ENCODE data around the gene TNFAIP8L1.
"Not testable (repeated sequence)": the region's sequence is repeated elsewhere in the genome, so short reads cannot be mapped to it uniquely, and the experiment has no call there.

TNFAIP8L1 gene

GRCh38 chr19:4675346-4675745 lies 36.0 kb downstream of the TNFAIP8L1 start:
- Histone ChIP-seq H4K91ac (ENCODE audit: low read depth, low read length, poor library complexity) (no peak overlapping the region), H3K9ac (ENCODE audit: low read depth, low read length, poor library complexity) (no peak overlapping the region), H3K4me2 (ENCODE audit: insufficient read depth, low read length, poor library complexity, severe bottlenecking) (no peak overlapping the region), H2BK15ac (ENCODE audit: low read length) (no peak overlapping the region), H2BK120ac (ENCODE audit: low read depth, low read length) (no peak overlapping the region), H3K27ac (replicated peaks; ENCODE audit: low read length) (no peak overlapping the region), H3K4me1 (ENCODE audit: control insufficient read depth in 2 of 2, insufficient read depth in 1 of 2, low read depth in 1 of 2, low read length in 2 of 2) (peaks cover 0 to 2% of the 10 kb centered on the region in 2 donors), H2AFZ (ENCODE audit: low read length) (no peak overlapping the region), H3K36me3 (replicated peaks in 1 of 2; ENCODE audit: control insufficient read depth in 2 of 2, insufficient read depth in 2 of 2, low read length in 2 of 2) (peaks cover 0 to 31% of the 10 kb centered on the region in 2 donors), H3K79me1 (ENCODE audit: low read depth, low read length) (peaks cover 1% of the 10 kb centered on the region), H3K23ac (ENCODE audit: low read depth, low read length, poor library complexity) (no peak overlapping the region), H3K4ac (ENCODE audit: low read length) (no peak overlapping the region), H2AK5ac (ENCODE audit: low read depth, low read length) (peak overlapping the region; percentile 35), H3K14ac (ENCODE audit: low read length) (no peak overlapping the region), H4K8ac (ENCODE audit: low read depth, low read length) (no peak overlapping the region), H3K9me3 (replicated peaks in 1 of 2; ENCODE audit: control insufficient read depth in 2 of 2, insufficient read depth in 1 of 2, low read depth in 1 of 2, low read length in 2 of 2) (no peaks in the 10 kb centered on the region), H2BK12ac (ENCODE audit: low read length) (no peak overlapping the region), H3K4me3 (ENCODE audit: low read length in 2 of 2) (no peak overlapping the region), H3K27me3 (ENCODE audit: control insufficient read depth in 3 of 3, insufficient read depth in 3 of 3, low read depth in 1 of 3, low read length in 3 of 3) (no peaks in the 10 kb centered on the region), H2BK5ac (ENCODE audit: low read length) (no peak overlapping the region), H3K18ac (ENCODE audit: low read length) (peak overlapping the region; percentile 76)
- WGBS, 2 donors (ENCODE audit: extremely low coverage in 2 of 2, insufficient read length in 2 of 2, insufficient replicate concordance in 1 of 2) = no CpG with 5 or more reads among the region's 16 CpGs
- no peak for DNase-seq (ENCODE audit: low spot score)

- H2AK5ac ChIP-seq (ENCODE audit: low read depth, low read length) = peak overlapping the region; percentile 53
- no peak overlapping the region for H3K9ac ChIP-seq (ENCODE audit: low read depth, low read length, poor library complexity)
- H3K4me2 ChIP-seq (ENCODE audit: insufficient read depth, low read length, poor library complexity, severe bottlenecking) = no peak overlapping the region
- DNase-seq (ENCODE audit: low spot score) = no peak
- peaks cover 0 to 42% of the 10 kb centered on the region in 2 donors for H3K36me3 ChIP-seq (replicated peaks in 1 of 2; ENCODE audit: control insufficient read depth in 2 of 2, insufficient read depth in 2 of 2, low read length in 2 of 2)
- no peak overlapping the region for H2BK15ac ChIP-seq (ENCODE audit: low read length)
- H3K4me3 ChIP-seq (ENCODE audit: low read length in 2 of 2) = no peak overlapping the region
- H4K8ac ChIP-seq (ENCODE audit: low read depth, low read length) = peak overlapping the region; percentile 96
- no peaks in the 10 kb centered on the region for H3K79me1 ChIP-seq (ENCODE audit: low read depth, low read length)
- no peak overlapping the region for H2AFZ ChIP-seq (ENCODE audit: low read length)
- no peak overlapping the region for H2BK12ac ChIP-seq (ENCODE audit: low read length)
- peak overlapping the region; percentile 43 for H3K23ac ChIP-seq (ENCODE audit: low read depth, low read length, poor library complexity)
- no peak overlapping the region for H2BK120ac ChIP-seq (ENCODE audit: low read depth, low read length)
- H3K27me3 ChIP-seq (ENCODE audit: control insufficient read depth in 3 of 3, insufficient read depth in 3 of 3, low read depth in 1 of 3, low read length in 3 of 3) = no peaks in the 10 kb centered on the region
- no peaks in the 10 kb centered on the region for H3K9me3 ChIP-seq (replicated peaks in 1 of 2; ENCODE audit: control insufficient read depth in 2 of 2, insufficient read depth in 1 of 2, low read depth in 1 of 2, low read length in 2 of 2)
- H3K14ac ChIP-seq (ENCODE audit: low read length) = no peak overlapping the region
- H4K91ac ChIP-seq (ENCODE audit: low read depth, low read length, poor library complexity) = no peak overlapping the region
- no peak overlapping the region for H3K4ac ChIP-seq (ENCODE audit: low read length)
- no peaks in the 10 kb centered on the region for H3K4me1 ChIP-seq (ENCODE audit: control insufficient read depth in 2 of 2, insufficient read depth in 1 of 2, low read depth in 1 of 2, low read length in 2 of 2)
- no CpG with 5 or more reads among the region's 17 CpGs for WGBS, 2 donors (ENCODE audit: extremely low coverage in 2 of 2, insufficient read length in 2 of 2, insufficient replicate concordance in 1 of 2)
- H3K27ac ChIP-seq (replicated peaks; ENCODE audit: low read length) = no peak overlapping the region
- no peak overlapping the region for H2BK5ac ChIP-seq (ENCODE audit: low read length)
- H3K18ac ChIP-seq (ENCODE audit: low read length) = peak overlapping the region; percentile 57
These were observed 37.8 kb downstream of the TNFAIP8L1 start for GRCh38 chr19:4676955-4677731.

DNA sequence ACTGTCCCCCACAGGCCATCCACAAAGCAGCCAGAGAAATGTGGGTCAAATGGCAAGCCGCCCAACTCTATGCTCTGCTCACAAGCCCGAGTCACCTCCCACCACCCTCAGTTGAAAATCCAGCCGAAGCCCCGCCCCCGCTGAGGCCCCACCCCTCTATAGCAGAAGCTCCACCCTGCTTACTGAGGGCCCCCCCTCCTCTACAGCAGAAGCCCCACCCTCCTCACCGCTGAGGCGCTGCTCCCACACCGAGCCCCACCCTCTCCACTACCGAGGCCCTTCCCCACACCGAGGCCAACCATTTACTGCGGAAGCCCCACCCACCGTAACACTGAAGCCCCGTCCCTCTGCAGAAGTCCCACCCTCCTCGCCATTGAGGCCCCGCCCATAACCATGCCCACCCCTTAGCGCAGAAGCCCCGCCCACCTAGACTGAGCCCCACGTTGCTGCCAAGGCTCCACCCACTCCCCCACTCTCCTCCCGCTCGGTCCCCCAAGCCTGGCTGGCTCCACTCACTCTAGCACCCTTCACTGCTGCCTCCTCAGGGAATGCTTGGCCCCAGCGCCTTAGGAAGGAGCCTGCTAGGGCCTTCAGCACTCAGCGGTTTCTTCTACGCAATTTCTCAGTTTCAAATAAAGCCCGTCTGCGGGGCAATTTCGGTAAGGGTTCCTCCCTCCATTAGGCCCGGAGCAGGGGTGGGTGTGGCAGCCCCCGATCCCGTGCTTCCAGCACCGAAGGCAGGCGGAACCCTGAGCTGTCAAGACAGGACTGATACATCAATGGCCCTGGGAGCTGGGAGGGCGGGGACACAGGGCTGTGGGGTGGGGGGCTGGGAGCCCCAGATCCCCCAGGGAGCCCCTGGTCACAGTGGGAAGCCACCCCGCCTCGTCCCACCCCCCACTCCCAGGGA lies 39.8 kb downstream of the TNFAIP8L1 start:
- H3K23ac ChIP-seq (ENCODE audit: low read depth, low read length, poor library complexity) = peak overlapping the region; percentile 43
- H3K14ac ChIP-seq (ENCODE audit: low read length) = no peak overlapping the region
- no peak overlapping the region for H4K91ac ChIP-seq (ENCODE audit: low read depth, low read length, poor library complexity)
- H2BK5ac ChIP-seq (ENCODE audit: low read length) = no peak overlapping the region
- H3K4me3 ChIP-seq (ENCODE audit: low read length in 2 of 2) = no peak overlapping the region
- H2BK12ac ChIP-seq (ENCODE audit: low read length) = no peak overlapping the region
- no peak overlapping the region for H2BK120ac ChIP-seq (ENCODE audit: low read depth, low read length)
- H3K4me2 ChIP-seq (ENCODE audit: insufficient read depth, low read length, poor library complexity, severe bottlenecking) = peak overlapping the region; percentile 18
- no peak overlapping the region for H3K9ac ChIP-seq (ENCODE audit: low read depth, low read length, poor library complexity)
- H2AK5ac ChIP-seq (ENCODE audit: low read depth, low read length) = no peak overlapping the region
- H2AFZ ChIP-seq (ENCODE audit: low read length) = no peak overlapping the region
- H3K79me1 ChIP-seq (ENCODE audit: low read depth, low read length) = no peaks in the 10 kb centered on the region
- no peak overlapping the region for H3K4ac ChIP-seq (ENCODE audit: low read length)
- no peaks in the 10 kb centered on the region for H3K4me1 ChIP-seq (ENCODE audit: control insufficient read depth in 2 of 2, insufficient read depth in 1 of 2, low read depth in 1 of 2, low read length in 2 of 2)
- no peaks in the 10 kb centered on the region for H3K27me3 ChIP-seq (ENCODE audit: control insufficient read depth in 3 of 3, insufficient read depth in 3 of 3, low read depth in 1 of 3, low read length in 3 of 3)
- H3K27ac ChIP-seq (replicated peaks; ENCODE audit: low read length) = peak overlapping the region; percentile 22
- no peaks in the 10 kb centered on the region for H3K9me3 ChIP-seq (replicated peaks in 1 of 2; ENCODE audit: control insufficient read depth in 2 of 2, insufficient read depth in 1 of 2, low read depth in 1 of 2, low read length in 2 of 2)
- peak overlapping the region; percentile 26 for H2BK15ac ChIP-seq (ENCODE audit: low read length)
- H4K8ac ChIP-seq (ENCODE audit: low read depth, low read length) = peak overlapping the region; percentile 43
- peak overlapping the region; percentile 28 for H3K18ac ChIP-seq (ENCODE audit: low read length)
- no peak for DNase-seq (ENCODE audit: low spot score)
- no CpG with 5 or more reads among the region's 34 CpGs for WGBS, 2 donors (ENCODE audit: extremely low coverage in 2 of 2, insufficient read length in 2 of 2, insufficient replicate concordance in 1 of 2)
- peaks cover 5 to 57% of the 10 kb centered on the region in 2 donors for H3K36me3 ChIP-seq (replicated peaks in 1 of 2; ENCODE audit: control insufficient read depth in 2 of 2, insufficient read depth in 2 of 2, low read length in 2 of 2)

- not testable (repeated sequence) for H3K18ac ChIP-seq (ENCODE audit: low read length); H3K9ac ChIP-seq (ENCODE audit: low read depth, low read length, poor library complexity); DNase-seq (ENCODE audit: low spot score); H3K79me1 ChIP-seq (ENCODE audit: low read depth, low read length); H3K23ac ChIP-seq (ENCODE audit: low read depth, low read length, poor library complexity); H3K27me3 ChIP-seq (ENCODE audit: control insufficient read depth in 3 of 3, insufficient read depth in 3 of 3, low read depth in 1 of 3, low read length in 3 of 3); H3K9me3 ChIP-seq (replicated peaks in 1 of 2; ENCODE audit: control insufficient read depth in 2 of 2, insufficient read depth in 1 of 2, low read depth in 1 of 2, low read length in 2 of 2); H3K27ac ChIP-seq (replicated peaks; ENCODE audit: low read length); H2BK5ac ChIP-seq (ENCODE audit: low read length); H2BK15ac ChIP-seq (ENCODE audit: low read length); H2AFZ ChIP-seq (ENCODE audit: low read length); H2BK120ac ChIP-seq (ENCODE audit: low read depth, low read length); H3K4me1 ChIP-seq (ENCODE audit: control insufficient read depth in 2 of 2, insufficient read depth in 1 of 2, low read depth in 1 of 2, low read length in 2 of 2); H3K4me2 ChIP-seq (ENCODE audit: insufficient read depth, low read length, poor library complexity, severe bottlenecking); H4K91ac ChIP-seq (ENCODE audit: low read depth, low read length, poor library complexity); H4K8ac ChIP-seq (ENCODE audit: low read depth, low read length); H2AK5ac ChIP-seq (ENCODE audit: low read depth, low read length); H3K4me3 ChIP-seq (ENCODE audit: low read length in 2 of 2); H3K4ac ChIP-seq (ENCODE audit: low read length); H3K14ac ChIP-seq (ENCODE audit: low read length); H2BK12ac ChIP-seq (ENCODE audit: low read length)
- no CpG with 5 or more reads among the region's 7 CpGs for WGBS, 2 donors (ENCODE audit: extremely low coverage in 2 of 2, insufficient read length in 2 of 2, insufficient replicate concordance in 1 of 2)
- peaks cover 6 to 65% of the 10 kb centered on the region in 2 donors for H3K36me3 ChIP-seq (replicated peaks in 1 of 2; ENCODE audit: control insufficient read depth in 2 of 2, insufficient read depth in 2 of 2, low read length in 2 of 2)
These were observed 40.7 kb downstream of the TNFAIP8L1 start for GRCh38 chr19:4680021-4680420.

Data from neuronal stem cell (in vitro differentiated cells).